ENCODE measurements around the gene PPFIA3. TPM values are rescaled to one million over a fixed set of nuclear protein-coding genes. Genes with fewer than 3 reads are reported as not detected.

The PPFIA3 gene
- total RNA-seq, 1 donor from 2014 or later: 4.3 TPM

DNA sequence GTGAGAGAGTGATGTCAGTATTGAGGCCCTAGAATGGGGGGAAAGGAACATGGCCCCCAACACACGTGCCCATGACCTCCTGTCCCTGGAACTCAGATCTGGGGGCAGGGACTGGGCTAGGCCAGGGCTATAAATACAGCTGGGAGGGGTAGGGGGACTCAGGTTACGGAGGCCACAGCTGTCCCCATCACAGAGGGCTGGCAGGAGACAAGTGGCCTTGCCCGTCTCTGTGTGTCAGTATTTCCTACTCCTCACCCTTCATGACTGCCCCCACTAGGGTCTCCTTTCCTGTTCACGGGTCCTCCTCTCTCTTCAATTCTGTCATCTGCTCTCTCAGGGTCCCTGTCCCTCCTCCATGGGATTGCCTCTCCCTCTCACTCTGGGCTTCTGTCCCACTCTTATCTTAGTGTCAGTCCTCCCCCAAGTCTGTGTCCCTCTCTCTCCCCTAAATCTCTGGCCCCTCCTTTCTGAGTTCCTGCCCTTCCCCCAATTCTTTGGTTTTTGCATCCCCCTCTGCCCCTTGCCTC, 36.5 kb downstream of the PPFIA3 start:
- no peak overlapping the region for H3K27ac ChIP-seq
- no peaks in the 10 kb centered on the region for H3K9me3 ChIP-seq
- no peaks in the 10 kb centered on the region for H3K27me3 ChIP-seq (ENCODE audit: low read depth)
- intact Hi-C loops (cut with DNase I): no loop called here
- no peak for TF ChIP-seq CTCF (IDR thresholded peaks at IDR 0.05)
- peaks cover 31% of the 10 kb centered on the region for H3K4me1 ChIP-seq
- ATAC-seq (no peak), DNase-seq (no peak)
- no peaks in the 10 kb centered on the region for H3K36me3 ChIP-seq
- H3K4me3 ChIP-seq: no peak overlapping the region

DNA sequence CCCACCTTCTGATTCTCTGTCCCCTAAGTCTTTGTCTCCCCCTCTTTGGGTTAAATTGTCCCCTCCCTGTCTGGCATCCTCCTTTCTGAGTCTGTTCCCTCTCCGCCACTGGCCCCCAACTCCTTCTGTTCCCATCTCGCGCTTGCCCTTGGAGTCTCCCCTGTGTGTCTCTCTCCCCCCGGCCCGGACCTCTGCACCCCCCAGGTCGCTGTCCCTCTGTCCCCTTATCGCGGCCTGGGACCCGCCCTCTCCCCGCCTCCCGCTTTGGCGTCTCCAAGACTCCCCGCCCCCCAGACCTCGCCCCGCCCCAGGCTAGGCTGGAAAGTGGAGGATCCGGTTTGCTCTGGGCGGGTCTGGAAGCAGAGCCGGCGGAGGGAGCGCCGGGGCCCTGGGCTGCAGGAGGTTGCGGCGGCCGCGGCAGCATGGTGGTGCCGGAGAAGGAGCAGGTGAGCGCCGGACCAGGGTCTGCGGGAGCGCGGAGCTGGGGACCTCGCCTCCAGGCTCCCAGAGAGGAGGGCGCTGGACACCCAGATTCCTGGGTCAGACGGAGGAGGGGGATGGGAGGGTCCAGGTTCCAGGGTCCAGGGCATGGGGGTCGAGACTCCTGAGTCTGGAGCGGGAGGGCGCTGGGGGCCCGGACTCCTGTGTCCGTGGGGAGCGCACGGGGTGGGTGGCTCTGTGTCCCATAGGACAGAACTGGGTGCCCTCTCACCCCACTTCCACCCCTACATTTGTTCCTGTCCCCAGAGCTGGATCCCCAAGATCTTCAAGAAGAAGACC, 38.3 kb downstream of the PPFIA3 start, which contains the start of gene TRPM4:
TRPM4 (plus strand) TSS at position 348 of the 780 bp plus-strand sequence; CDS start at position 423, 75 bp downstream.
- Histone ChIP-seq H3K27me3 (ENCODE audit: low read depth) (no peaks in the 10 kb centered on the region), H3K36me3 (peaks cover 4% of the 10 kb centered on the region), H3K4me1 (peaks cover 18% of the 10 kb centered on the region), H3K4me3 (peak within 1 kb of the TSS; percentile 95), H3K27ac (peak within 1 kb of the TSS; percentile 85), H3K9me3 (no peaks in the 10 kb centered on the region)
- ATAC-seq (peak; percentile 96 to 98), DNase-seq (peak; percentile 94)
- intact Hi-C loops (cut with DNase I): no loop called here
- TF ChIP-seq CTCF (IDR thresholded peaks at IDR 0.05): no peak

- H3K27me3 ChIP-seq (ENCODE audit: low read depth): no peaks in the 10 kb centered on the region
- intact Hi-C loops (cut with DNase I): no loop called here
- TF ChIP-seq CTCF (IDR thresholded peaks at IDR 0.05): no peak
These were observed 41.3 kb downstream of the PPFIA3 start for GRCh38 chr19:49160450-49161189.

DNA sequence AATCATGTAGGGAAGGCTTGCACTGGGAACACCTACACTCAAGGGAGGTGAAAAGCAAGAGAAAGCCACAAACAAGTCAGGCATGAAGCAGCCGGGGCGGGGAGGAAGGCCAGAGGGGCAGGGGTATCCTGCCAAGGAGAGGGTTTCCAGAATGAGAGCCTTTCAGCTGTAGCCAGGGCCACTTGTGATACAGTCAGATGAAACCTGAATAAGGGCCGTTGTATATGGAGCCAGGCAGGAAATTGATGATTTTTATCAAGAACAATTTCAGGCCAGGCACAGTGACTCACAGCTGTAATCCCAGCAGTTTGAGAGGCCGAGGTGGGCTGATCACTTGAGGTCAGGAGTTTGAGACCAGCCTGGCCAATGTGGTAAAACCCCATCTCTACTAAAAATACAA, 42.6 kb downstream of the PPFIA3 start:
- H3K4me1 ChIP-seq: peaks cover 37% of the 10 kb centered on the region
- intact Hi-C loops (cut with DNase I): no loop called here
- H3K27ac ChIP-seq: no peak overlapping the region

More at GRCh38 chr19:49160450-49161189, 41.3 kb downstream of the PPFIA3 start:
- Histone ChIP-seq H3K4me1 (peaks cover 31% of the 10 kb centered on the region), H3K4me3 (no peak overlapping the region), H3K36me3 (peaks cover 4% of the 10 kb centered on the region), H3K9me3 (no peaks in the 10 kb centered on the region), H3K27ac (no peak overlapping the region)
- ATAC-seq (no peak), DNase-seq (no peak)

More for the DNA sequence above, 42.6 kb downstream of the PPFIA3 start:
- H3K27me3 ChIP-seq (ENCODE audit: low read depth): no peaks in the 10 kb centered on the region
- no peak overlapping the region for H3K4me3 ChIP-seq
- no peaks in the 10 kb centered on the region for H3K9me3 ChIP-seq
- no peak for ATAC-seq
- peaks cover 4% of the 10 kb centered on the region for H3K36me3 ChIP-seq
- no peak for TF ChIP-seq CTCF (IDR thresholded peaks at IDR 0.05)
- DNase-seq: no peak
